ENCODE results near the gene TMEM91. TPM values are rescaled to one million over a fixed set of nuclear protein-coding genes. Genes with fewer than 3 reads are reported as not detected.

The TMEM91 gene
- total RNA-seq, 1 experiment from 2014 or later: 8.4 TPM

DNA sequence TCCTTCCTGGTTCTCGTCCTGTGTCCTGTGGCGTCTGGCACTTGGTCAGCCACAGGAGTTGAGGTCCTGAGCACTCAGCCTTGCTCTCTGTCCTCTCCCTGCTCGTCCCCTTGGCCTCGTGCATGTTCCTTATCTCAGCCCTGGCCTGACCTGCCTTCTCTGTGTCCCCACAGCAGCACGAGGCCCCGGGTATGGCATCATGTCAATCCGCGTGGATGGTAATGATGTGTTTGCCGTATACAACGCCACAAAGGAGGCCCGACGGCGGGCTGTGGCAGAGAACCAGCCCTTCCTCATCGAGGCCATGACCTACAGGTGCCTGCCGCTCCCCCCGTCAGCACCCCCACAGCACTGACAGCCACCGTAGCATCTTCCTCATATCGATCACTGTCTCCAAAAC is 46.1 kb downstream of the TMEM91 start:
- no peak for DNase-seq
- H3K36me3 ChIP-seq (replicated peaks; ENCODE audit: control insufficient read depth, insufficient read depth, low read length): peaks cover 5% of the 10 kb centered on the region
- no peaks in the 10 kb centered on the region for H3K27me3 ChIP-seq (ENCODE audit: control insufficient read depth, insufficient read depth, low read length)
- no peak overlapping the region for H3K4me3 ChIP-seq (ENCODE audit: insufficient read depth, low read depth, low read length)

DNA sequence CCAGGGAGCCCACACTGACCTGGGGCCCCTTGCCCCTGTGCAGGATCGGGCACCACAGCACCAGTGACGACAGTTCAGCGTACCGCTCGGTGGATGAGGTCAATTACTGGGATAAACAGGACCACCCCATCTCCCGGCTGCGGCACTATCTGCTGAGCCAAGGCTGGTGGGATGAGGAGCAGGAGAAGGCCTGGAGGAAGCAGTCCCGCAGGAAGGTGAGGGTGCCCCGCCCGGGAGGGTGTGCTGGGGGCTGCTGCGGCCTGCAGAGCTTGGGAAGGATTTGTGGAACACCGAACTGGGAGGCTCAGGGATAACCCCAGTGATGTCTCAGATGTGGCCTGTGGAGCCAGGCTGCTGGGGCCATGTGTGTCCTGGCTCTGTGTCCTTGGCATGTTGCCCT is 46.6 kb downstream of the TMEM91 start:
- Histone ChIP-seq H3K27me3 (ENCODE audit: control insufficient read depth, insufficient read depth, low read length) (no peaks in the 10 kb centered on the region), H3K4me3 (ENCODE audit: insufficient read depth, low read depth, low read length) (no peak overlapping the region), H3K36me3 (replicated peaks; ENCODE audit: control insufficient read depth, insufficient read depth, low read length) (peaks cover 5% of the 10 kb centered on the region)
- DNase-seq: no peak

DNA sequence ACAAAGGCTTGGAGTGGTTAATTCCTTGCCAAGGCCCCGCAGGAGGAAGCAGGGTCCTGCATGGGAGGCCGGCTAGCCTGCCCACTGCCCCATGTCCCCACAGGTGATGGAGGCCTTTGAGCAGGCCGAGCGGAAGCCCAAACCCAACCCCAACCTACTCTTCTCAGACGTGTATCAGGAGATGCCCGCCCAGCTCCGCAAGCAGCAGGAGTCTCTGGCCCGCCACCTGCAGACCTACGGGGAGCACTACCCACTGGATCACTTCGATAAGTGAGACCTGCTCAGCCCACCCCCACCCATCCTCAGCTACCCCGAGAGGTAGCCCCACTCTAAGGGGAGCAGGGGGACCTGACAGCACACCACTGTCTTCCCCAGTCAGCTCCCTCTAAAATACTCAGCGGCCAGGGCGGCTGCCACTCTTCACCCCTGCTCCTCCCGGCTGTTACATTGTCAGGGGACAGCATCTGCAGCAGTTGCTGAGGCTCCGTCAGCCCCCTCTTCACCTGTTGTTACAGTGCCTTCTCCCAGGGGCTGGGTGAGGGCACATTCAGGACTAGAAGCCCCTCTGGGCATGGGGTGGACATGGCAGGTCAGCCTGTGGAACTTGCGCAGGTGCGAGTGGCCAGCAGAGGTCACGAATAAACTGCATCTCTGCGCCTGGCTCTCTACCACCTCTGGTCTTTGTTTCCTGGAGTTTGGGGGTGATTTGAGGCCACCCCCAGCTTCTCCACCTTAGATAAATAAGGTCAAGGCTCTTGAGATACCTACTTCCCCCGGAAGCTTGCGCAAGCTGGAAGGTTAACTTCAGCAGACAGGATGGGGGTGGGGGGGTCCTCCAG is 48.2 kb downstream of the TMEM91 start:
- Histone ChIP-seq H3K4me3 (ENCODE audit: insufficient read depth, low read depth, low read length) (no peak overlapping the region), H3K36me3 (replicated peaks; ENCODE audit: control insufficient read depth, insufficient read depth, low read length) (peaks cover 5% of the 10 kb centered on the region), H3K27me3 (ENCODE audit: control insufficient read depth, insufficient read depth, low read length) (no peaks in the 10 kb centered on the region)
- no peak for DNase-seq

DNA sequence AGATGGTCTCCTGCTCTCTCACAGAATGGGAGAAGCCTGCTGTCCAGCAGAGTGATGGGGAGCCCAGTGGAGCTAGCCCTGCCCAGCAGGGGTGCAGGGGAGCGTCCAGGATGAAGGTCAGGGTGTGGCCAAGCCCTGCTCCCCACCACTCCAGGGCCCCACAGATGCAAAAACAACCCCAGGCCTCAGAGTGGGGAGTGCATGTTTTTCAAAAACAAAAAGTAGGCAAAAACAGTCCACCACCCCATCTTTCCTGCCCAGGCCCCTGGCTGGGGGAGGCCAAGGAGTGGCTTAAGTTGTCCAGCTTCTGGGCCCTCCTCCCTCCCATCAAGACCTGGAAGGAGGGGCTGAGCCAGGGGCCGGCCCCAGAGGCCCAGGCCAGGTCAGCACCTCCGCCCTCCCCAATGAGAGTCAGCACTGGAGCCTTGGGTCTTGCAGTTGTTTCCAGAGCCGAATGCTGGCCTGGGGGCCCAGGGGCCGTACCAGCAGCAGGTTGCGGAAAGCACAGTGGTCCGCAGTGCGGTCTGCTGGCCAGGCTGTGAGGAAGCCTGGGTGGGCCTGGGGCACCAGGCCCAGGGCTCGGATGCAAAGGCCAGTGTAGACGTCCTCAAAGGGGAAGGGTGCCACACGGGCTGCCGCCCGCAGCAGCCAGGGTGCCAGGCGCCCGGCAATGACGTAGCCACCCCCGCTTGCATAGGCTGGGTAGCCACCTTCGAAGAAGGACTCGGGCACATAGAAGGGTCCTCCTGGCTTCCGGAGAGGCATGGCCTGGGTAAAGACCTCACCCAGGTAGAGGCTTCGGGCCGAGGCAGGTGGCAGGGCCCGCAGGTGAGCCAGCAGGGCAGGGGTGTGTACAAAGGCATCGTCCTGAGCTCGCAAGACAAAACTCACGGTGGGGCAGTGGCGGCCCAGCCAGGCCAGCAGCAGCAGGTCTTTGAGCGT is 49.1 kb downstream of the TMEM91 start:
- Histone ChIP-seq H3K27me3 (ENCODE audit: control insufficient read depth, insufficient read depth, low read length) (no peaks in the 10 kb centered on the region), H3K4me3 (ENCODE audit: insufficient read depth, low read depth, low read length) (no peak overlapping the region), H3K36me3 (replicated peaks; ENCODE audit: control insufficient read depth, insufficient read depth, low read length) (peaks cover 3% of the 10 kb centered on the region)
- no peak for DNase-seq

DNA sequence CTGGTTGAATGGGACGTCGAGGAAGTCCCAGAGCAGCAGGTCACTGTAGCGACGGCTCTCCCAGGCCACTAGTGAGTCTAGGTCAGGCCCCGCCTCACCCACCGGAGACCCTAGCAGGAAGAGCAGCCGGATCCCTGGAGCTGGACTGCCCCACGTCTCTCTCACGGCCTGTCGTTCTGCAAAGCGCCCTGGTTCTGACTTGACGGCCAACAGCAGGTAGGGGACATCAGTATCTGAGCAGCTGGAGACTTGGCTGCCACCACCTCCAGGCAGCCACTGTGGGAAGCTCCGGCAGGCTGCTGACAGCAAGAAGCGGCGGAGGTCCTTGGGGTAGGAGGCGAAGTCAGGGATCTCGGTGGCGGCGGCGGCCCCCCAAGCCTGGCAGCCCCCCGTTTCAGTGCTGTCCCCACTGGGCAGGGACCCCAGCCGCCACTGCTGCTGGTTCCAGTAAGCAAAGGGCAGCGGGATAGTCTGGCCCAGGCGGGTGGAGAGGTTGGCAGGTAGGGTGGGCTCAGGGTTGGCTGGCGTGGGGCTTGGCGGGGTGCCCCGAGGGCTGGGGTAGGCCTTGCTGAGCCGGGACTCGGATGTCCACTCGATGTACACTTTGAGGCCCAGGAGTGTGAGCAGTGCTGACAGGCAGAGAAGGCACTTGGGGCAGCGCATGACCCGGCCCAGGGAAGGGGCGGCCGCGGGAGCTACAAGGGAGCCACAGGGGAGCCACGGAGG is 49.9 kb downstream of the TMEM91 start:
- H3K27me3 ChIP-seq (ENCODE audit: control insufficient read depth, insufficient read depth, low read length): no peaks in the 10 kb centered on the region
- peaks cover 3% of the 10 kb centered on the region for H3K36me3 ChIP-seq (replicated peaks; ENCODE audit: control insufficient read depth, insufficient read depth, low read length)
- peak; percentile 69 for DNase-seq
- H3K4me3 ChIP-seq (ENCODE audit: insufficient read depth, low read depth, low read length): no peak overlapping the region

DNA sequence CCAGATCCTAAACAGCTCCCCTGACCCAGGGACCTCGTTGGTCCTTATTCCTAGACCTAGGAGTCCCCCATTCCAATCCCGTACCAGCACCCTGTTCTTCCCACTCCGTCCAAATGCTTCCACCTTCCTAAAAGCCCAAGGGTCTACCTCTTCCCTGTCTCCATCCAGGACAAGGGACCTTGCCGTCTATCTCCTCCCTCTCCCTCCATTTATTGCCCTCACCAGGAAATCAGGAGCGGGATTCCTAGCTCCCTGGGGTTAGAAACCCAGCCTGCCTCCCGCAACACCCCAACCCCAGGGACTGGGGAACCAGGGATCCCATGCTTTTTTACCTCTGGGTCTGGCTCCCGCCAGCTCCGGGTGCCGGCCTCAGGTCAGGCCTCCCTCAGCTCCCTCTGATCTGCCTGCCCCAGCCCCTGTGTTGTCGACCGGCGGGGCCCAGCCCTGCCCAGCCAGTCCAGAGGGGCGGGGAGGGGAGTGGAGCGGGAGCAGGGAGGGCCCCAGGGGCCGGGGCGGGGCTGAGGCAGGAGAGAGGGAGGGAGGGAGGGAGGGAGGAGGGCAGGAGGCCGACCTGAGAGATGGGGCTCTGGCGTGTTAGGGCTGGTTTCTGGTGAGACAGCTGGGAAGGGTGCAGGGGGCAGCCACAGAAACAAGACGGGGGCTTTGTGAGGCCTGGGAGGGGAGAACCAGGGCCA is 50.8 kb downstream of the TMEM91 start, which contains the start of gene B3GNT8:
Gene B3GNT8, minus strand, starts transcription at position 423 of the 695 bp plus-strand sequence. CDS start 596 bp downstream, outside the sequence.
- peak; percentile 99 for DNase-seq
- Histone ChIP-seq H3K4me3 (ENCODE audit: insufficient read depth, low read depth, low read length) (peak within 1 kb of the TSS; percentile 48), H3K36me3 (replicated peaks; ENCODE audit: control insufficient read depth, insufficient read depth, low read length) (peaks cover 5% of the 10 kb centered on the region), H3K27me3 (ENCODE audit: control insufficient read depth, insufficient read depth, low read length) (no peaks in the 10 kb centered on the region)

DNA sequence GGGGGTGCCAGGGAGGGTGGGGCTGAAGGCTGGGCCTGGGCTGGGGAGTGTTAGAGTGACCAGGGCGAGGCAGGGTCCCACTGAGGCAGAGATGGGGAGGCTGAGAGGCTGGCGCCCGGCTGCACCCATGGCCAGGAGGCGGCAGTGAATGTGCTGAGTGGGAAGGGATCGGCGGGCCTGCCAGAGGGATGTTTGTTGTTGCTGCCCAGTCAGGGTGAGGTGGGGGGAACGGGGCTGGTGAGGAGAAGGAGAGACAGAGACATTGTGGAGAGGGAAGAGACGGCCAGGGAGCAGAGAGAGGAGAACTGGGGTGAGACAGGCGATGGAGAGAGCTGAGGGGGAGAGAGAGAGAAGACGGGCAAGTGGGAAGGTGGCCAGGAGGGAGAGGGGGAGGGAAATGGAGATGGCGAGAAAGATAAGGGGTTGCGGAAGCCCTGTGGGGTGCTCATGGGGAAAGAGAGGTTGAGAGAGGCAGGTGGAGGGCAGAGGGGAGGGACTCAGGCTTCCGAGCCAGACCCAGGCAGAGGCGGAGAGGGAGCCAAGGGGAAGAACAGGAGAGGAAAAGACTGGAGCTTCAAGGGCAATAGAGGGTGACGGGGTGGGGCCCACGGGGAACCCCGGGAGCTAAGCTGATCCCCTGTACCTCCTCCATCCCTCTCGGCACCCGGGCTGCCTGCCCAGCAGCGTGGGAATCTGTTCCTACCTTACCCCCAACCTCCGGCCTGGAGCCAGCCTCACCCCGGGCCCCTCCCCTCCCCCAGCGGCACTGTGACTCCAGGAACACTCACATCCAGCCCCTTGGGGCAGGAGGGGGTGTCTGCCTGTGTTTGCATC is 51.5 kb downstream of the TMEM91 start:
- peak overlapping the region; percentile 48 for H3K4me3 ChIP-seq (ENCODE audit: insufficient read depth, low read depth, low read length)

DNA sequence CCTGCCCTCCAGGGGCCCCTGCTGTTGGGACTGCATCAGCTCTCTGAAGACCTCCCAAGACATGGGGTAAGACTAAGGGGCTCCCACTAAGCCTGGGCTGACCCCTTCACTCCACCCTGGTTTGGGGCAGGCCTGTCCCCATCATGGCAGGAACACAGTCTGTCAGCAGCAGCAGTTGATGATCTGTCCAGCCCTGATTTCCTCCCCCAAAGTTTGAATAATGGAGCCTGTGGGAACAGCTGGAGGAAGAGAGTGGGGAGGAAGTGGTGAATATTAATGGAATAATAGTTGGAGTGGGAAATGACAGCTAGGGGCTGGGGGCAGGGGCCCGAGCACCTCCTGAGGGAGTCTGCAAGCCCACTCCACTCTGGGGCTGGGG is 52.1 kb downstream of the TMEM91 start:
- DNase-seq: no peak
- Histone ChIP-seq H3K4me3 (ENCODE audit: insufficient read depth, low read depth, low read length) (peak overlapping the region; percentile 48), H3K36me3 (replicated peaks; ENCODE audit: control insufficient read depth, insufficient read depth, low read length) (peaks cover 15% of the 10 kb centered on the region), H3K27me3 (ENCODE audit: control insufficient read depth, insufficient read depth, low read length) (no peaks in the 10 kb centered on the region)

More for the DNA sequence above, 51.5 kb downstream of the TMEM91 start:
- Histone ChIP-seq H3K36me3 (replicated peaks; ENCODE audit: control insufficient read depth, insufficient read depth, low read length) (peaks cover 13% of the 10 kb centered on the region), H3K27me3 (ENCODE audit: control insufficient read depth, insufficient read depth, low read length) (no peaks in the 10 kb centered on the region)
- peak; percentile 84 for DNase-seq

DNA sequence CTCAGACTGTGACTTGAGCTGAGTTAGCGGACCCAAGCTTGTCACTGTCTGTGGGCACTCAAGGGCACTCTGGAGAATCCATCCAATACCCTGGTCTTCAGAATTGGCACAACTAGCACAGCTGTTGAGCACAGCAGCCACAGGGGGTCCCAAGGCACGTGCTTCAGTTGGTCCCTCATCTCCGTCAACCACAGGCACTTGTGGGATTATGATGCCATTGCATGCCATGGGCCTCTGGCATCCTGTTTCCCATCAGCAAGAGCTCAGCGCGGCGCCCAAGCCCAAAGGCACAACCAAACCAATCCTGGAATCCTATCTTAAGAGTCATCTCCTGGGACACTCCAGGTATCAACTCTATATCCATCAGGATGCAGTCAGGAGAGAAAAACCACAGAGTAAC is 54.6 kb downstream of the TMEM91 start:
- no peaks in the 10 kb centered on the region for H3K27me3 ChIP-seq (ENCODE audit: control insufficient read depth, insufficient read depth, low read length)
- H3K4me3 ChIP-seq (ENCODE audit: insufficient read depth, low read depth, low read length): no peak overlapping the region
- no peak for DNase-seq
- H3K36me3 ChIP-seq (replicated peaks; ENCODE audit: control insufficient read depth, insufficient read depth, low read length): peaks cover 12% of the 10 kb centered on the region

DNA sequence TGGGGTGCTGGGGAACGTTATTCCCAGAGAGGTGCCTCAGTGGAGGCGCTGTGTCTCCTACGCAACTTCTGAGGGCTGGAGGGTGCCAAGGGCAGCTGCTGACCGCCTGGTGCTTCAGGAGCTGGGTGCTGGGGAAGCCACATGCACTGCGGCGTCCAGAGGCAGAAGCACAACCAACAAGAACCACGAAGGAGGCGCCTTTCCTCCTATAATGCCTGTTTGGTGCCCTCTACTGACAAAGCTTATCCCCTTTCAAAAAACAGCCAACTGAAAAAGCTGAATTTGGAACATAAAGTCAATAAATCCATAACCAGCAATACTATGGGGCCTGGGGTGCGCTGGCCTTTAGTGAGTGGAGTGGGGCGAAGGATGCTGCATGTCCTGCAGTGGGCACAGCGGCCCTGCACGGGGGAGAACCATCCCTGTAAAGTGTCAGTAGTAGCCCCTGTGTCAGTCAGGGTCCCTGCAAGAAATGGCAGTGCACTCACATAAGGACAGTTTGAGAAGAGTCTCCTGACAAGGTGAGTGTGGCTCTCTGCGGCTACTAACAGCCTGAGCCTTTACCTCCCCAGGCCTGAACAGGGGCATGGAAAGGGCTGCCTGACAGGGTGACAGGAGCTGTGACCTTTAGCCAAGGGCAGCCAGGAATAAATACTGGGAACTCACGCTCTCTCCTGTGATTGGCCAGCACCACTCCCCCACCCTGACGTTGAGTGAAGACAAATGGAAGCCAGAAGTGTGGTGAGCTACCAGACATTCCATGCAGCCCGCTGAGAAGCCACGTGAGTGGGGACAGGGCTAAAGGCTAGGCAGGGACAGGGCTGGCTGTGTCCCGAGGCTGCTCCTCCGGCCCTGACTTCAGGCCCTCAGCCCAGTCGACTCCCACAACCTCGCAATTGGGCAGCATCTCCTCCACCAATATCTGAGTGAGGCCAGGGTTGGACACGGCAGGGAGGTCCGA is 55.4 kb downstream of the TMEM91 start:
- peaks cover 12% of the 10 kb centered on the region for H3K36me3 ChIP-seq (replicated peaks; ENCODE audit: control insufficient read depth, insufficient read depth, low read length)
- H3K4me3 ChIP-seq (ENCODE audit: insufficient read depth, low read depth, low read length): no peak overlapping the region
- H3K27me3 ChIP-seq (ENCODE audit: control insufficient read depth, insufficient read depth, low read length): no peaks in the 10 kb centered on the region
- no peak for DNase-seq

DNA sequence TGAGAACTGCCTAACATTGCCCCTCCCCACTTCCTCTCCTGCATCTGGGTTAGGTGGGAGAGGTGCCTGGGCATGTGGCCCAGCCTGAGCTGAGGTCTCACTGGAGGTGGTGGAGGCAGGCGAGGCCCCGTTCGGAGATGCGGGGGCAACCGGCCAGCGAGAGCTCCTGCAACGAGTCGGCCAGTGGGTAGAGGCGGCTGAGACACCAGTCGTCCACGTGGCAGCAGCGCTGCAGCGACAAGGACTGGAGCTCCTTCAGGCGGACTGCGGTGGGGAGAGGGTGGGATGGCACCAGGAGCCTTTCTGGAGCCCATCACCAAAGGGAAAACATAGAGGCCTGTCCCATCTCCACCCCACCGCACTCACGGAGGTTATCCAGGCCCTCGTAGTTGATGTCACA is 56.8 kb downstream of the TMEM91 start:
- peak; percentile 37 for DNase-seq
- H3K4me3 ChIP-seq (ENCODE audit: insufficient read depth, low read depth, low read length): no peak overlapping the region
- peaks cover 16% of the 10 kb centered on the region for H3K36me3 ChIP-seq (replicated peaks; ENCODE audit: control insufficient read depth, insufficient read depth, low read length)
- H3K27me3 ChIP-seq (ENCODE audit: control insufficient read depth, insufficient read depth, low read length): no peaks in the 10 kb centered on the region

Measured in H7 (cell line).